Fibroblast of skin of right quadriceps (primary cell): Measurements from ENCODE around the gene HBQ1.
"Not testable (repeated sequence)": the region's sequence is repeated elsewhere in the genome, so short reads cannot be mapped to it uniquely, and the experiment has no call there.

Experiments
- DNase-seq: peaks from one replicate; pipeline ENCODE4 v3.0.0-alpha.2; 2013

The HBQ1 gene

GRCh38 chr16:176477-177382, 3.5 kb upstream of the HBQ1 start, which contains the start of gene HBA1:
Gene HBA1 (plus strand): TSS chr16:176680. CDS start chr16:176717, 37 bp downstream.
- not testable (repeated sequence) for DNase-seq

GRCh38 chr16:177394-177822, 2.9 kb upstream of the HBQ1 start:
- no peak for DNase-seq

GRCh38 chr16:177981-178667, 2.1 kb upstream of the HBQ1 start:
- DNase-seq: no peak

- no peak for DNase-seq
Measured at GRCh38 chr16:178668-179015, 1.6 kb upstream of the HBQ1 start.

- no peak for DNase-seq
Measured at GRCh38 chr16:179211-180092, 807 bp upstream of the HBQ1 start.

- DNase-seq: peak; percentile 63
Measured at GRCh38 chr16:180681-181564, 664 bp downstream of the HBQ1 start.

GRCh38 chr16:181565-182021, 1.3 kb downstream of the HBQ1 start:
- peak; percentile 4 for DNase-seq

- no peak for DNase-seq
Measured at GRCh38 chr16:183005-183404, 2.7 kb downstream of the HBQ1 start.

- no peak for DNase-seq
Measured at GRCh38 chr16:185213-185612, 5.0 kb downstream of the HBQ1 start.

GRCh38 chr16:185691-186090, 5.4 kb downstream of the HBQ1 start:
- DNase-seq: no peak

- no peak for DNase-seq
Measured at GRCh38 chr16:187330-187729, 7.1 kb downstream of the HBQ1 start.

- DNase-seq: no peak
Measured at GRCh38 chr16:188674-189073, 8.4 kb downstream of the HBQ1 start.

GRCh38 chr16:189604-190186, 9.4 kb downstream of the HBQ1 start:
- no peak for DNase-seq

GRCh38 chr16:191831-192230, 11.6 kb downstream of the HBQ1 start:
- DNase-seq: no peak

GRCh38 chr16:192686-193085, 12.4 kb downstream of the HBQ1 start:
- DNase-seq: no peak

GRCh38 chr16:193441-193840, 13.2 kb downstream of the HBQ1 start:
- no peak for DNase-seq

GRCh38 chr16:194516-194915, 14.3 kb downstream of the HBQ1 start:
- DNase-seq: no peak

- DNase-seq: peak; percentile 71
Measured at GRCh38 chr16:200388-200787, 20.1 kb downstream of the HBQ1 start.

GRCh38 chr16:203246-203645, 23.0 kb downstream of the HBQ1 start:
- no peak for DNase-seq

GRCh38 chr16:204046-204445, 23.8 kb downstream of the HBQ1 start:
- not testable (repeated sequence) for DNase-seq

- not testable (repeated sequence) for DNase-seq
Measured at GRCh38 chr16:209359-209758, 29.1 kb downstream of the HBQ1 start.
